CD4-positive, alpha-beta T cell treated with Interleukin-2 at 100 ng/mL for 4 hours (primary cell): Measurements from ENCODE around the gene EML1.
A peak's percentile ranks its signal among the peaks of the same experiment; 100 is the strongest.

Source experiments
- DNase-seq: peaks from one replicate; pipeline ENCODE4 v3.0.0-alpha.2; 2020; ENCODE audit warnings: low spot score

EML1 gene, protein sequence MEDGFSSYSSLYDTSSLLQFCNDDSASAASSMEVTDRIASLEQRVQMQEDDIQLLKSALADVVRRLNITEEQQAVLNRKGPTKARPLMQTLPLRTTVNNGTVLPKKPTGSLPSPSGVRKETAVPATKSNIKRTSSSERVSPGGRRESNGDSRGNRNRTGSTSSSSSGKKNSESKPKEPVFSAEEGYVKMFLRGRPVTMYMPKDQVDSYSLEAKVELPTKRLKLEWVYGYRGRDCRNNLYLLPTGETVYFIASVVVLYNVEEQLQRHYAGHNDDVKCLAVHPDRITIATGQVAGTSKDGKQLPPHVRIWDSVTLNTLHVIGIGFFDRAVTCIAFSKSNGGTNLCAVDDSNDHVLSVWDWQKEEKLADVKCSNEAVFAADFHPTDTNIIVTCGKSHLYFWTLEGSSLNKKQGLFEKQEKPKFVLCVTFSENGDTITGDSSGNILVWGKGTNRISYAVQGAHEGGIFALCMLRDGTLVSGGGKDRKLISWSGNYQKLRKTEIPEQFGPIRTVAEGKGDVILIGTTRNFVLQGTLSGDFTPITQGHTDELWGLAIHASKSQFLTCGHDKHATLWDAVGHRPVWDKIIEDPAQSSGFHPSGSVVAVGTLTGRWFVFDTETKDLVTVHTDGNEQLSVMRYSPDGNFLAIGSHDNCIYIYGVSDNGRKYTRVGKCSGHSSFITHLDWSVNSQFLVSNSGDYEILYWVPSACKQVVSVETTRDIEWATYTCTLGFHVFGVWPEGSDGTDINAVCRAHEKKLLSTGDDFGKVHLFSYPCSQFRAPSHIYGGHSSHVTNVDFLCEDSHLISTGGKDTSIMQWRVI

DNA sequence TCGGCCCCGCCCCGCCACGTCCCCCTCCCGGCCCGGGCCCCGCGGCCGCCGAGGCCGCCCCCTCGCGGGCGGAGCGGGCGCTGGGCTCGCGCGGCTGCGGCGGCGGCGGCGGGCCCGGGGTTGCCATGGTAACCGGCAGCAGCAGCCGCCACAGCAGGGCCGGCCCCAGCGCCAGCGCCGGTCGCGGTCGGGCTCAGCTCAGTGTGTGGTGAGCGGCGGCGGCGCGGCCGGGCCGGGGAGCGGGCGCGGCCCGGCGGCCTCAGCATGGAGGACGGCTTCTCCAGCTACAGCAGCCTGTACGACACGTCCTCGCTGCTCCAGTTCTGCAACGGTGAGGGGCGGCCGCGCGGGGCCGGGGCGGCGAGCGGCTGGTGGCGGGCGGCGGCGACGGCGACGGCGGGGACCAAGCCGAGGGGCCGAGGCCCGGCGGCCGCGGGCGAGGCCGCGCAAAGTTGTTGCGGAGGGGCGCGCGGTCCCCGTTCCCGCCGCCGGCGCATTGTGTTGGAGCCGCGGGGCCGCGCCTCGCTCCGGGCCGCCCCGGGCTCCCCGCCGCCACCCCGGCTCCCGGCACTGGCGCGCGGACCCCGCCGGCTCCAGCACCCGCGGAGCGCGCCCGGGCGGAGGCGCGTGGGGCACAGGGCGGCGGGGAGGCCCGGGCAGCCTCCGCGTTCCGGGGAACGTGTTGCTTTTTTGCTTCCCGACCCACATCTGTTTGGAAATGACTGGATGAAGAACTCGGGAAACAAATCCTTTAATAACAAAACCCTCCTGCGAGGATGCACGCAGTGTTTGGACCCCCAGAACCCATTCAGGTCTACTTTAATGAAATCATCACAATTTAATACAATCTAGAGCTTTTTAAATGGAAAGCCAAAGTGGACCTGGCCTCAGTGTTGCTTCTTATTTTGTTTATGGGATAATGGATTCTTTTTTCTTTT is at the start of gene EML1:
EML1 (plus strand) TSS at position 201 of the 938 bp plus-strand sequence; CDS start at position 265, 64 bp downstream.
- DNase-seq: peak; percentile 73

DNA sequence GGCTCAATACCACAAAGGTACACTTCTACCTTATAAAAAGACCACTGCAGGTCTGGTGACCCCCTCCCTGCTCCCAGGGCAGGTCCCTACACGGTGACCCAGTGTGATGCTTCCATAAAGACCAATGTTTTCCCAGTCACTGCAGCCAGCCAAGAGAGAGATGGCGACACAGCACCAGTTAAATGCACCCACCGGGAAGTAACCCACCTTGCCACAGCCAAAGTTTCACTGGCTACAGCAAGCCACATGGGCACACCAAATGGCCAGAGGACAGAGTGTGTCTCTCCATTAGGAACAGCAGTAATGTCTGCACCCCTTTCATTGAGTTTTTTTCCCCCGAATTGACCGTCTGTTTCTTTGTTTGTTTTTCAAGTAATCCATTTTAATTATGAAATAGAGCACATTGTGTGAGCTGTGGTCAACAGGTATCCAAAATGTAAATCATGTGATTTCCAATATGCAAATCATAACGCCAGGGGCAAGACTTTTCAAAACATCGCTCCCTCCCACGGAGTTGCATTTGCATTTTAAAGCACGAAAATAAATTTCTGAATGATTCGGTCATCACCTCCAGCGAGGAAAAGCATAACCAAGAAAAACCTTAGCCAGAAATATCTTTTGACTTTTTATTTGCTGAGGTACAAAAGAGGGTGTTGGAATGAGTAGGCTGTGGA is 48.9 kb upstream of the EML1 start:
- no peak for DNase-seq

DNA sequence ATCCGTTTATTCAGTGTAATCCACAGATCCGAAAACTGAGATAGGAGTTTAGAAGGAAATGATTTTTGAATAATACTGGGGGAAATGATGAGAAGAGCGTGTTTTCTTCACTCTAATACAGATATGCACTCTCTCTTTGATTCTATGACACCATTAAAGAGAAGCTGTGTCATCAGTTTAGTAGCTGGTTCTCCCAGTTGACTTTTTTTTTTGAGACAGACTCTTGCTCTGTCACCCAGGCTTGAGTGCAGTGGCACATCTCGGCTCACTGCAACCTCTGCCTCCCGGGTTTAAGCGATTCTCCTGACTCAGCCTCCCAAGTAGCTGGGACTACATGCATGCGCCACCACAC is 48.4 kb upstream of the EML1 start:
- DNase-seq: no peak

DNA sequence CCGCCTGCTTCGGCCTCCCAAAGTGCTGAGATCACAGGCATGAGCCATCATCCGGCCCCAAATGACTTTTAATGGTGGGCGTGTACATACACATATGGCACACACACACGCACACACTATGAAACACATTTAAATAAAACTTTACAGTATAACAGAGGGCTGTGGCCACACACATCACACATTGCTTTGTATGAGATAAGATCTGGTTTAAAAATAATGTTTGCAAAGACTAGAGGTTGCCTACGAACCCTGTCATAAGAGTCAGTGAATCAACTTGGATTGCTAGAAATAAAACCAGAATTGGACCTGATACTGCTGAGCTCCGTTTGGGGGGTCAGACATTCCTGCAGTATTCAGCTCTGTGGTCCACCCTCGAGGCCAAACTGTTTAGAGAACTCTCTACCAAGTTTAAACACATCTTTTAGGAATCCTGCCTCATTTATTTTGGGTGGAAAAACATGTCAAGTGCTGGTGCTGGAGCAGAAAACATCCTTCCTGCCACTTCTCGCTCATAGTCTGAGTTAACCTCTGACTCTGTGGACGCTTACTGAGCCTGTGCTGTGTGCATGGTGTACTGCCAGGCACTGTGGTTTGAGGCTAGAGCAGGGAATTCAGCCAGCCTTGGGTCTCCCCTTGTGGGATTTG is 47.8 kb upstream of the EML1 start:
- DNase-seq: no peak

DNA sequence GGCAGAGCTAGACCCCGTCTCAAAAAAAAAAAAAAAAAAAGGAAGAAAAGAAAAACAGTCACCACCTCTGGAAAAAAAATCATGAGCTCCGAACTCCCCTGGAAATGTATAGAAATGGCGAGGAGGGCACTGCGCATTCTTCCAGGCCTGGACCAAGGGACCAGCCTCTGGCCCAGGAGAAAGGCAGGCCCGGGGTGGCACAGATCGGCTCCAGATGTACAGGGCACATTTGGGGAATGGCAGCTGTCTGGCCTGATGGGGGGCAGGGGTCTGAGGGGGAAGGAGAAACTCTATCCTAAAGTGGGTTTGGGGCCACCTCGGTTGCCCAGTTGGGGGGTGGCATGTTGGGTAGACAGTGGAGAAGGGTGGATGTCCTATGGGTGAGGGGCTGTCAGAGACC is 46.0 kb upstream of the EML1 start:
- DNase-seq: no peak

DNA sequence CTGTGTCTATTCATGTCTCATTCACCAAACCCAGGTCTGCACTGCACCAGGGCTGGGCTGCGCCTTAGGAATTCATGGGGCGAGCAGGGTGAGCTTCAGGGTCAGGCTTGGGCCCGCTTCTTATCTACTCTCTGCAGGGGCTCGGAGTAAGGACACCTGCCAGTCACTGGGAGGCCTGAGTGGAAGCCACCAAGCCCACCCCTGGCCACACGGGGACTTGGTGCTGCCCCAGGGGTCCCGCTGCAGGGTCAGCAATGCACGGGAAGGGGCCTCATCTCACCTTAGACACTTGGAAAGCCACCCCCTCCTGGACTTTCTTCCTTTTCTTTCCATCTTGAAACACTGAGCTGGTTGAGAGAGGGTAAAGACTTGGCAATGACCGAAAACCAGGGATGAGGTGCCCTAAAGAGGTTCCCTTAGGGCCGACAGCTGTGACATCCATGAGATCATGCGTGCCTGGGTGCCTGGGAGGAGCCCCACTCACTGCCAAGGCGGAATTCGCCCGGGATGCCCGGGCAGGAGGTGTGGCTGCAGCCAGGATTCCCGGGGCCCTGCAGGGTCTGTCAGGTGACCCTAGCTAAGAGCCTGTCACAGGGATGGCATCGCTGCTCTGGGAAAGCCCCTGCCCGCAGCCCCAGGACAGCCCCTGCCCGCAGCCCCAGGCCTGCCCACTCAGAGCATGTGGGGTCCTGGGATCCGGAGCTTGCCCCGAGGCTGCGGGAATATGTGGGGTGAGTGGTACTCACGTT is 45.5 kb upstream of the EML1 start:
- no peak for DNase-seq

DNA sequence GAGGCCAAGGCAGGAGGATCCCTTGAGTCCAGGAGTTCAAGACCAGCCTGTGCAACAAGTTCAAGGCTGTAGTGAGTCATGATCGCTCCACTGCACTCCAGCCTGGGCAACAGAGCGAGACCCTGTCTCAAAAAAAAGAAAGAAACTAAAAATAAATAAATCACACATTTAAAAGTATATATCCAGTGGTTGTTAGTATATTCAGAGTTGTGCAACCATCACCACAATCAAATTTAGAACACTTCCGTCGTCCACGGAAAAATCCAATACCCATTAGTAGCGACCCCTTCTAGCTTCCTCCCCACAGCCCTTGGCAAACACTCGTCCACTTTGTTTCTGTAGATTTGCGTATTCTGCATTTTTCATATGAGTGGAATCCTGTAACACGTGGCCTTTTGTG is 44.7 kb upstream of the EML1 start:
- no peak for DNase-seq

DNA sequence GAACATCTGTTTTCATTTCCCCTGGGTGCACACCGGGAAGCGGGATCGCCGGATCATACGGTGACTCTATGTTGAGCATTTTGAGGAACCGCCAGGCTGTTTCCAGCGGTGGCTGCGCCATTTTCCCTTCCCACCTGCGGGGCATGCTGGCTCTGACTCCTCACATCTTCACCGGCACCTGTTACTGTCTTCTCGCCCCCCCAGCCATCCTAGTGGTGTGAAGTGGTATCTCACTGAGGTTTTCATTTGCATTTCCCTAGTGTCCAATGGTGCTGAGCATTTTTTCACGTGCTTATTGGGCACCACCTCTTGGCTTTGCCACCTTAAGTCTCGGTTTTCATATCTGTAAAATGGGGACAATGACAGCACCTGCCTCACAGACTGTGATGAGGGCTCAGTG is 44.1 kb upstream of the EML1 start:
- DNase-seq: no peak

DNA sequence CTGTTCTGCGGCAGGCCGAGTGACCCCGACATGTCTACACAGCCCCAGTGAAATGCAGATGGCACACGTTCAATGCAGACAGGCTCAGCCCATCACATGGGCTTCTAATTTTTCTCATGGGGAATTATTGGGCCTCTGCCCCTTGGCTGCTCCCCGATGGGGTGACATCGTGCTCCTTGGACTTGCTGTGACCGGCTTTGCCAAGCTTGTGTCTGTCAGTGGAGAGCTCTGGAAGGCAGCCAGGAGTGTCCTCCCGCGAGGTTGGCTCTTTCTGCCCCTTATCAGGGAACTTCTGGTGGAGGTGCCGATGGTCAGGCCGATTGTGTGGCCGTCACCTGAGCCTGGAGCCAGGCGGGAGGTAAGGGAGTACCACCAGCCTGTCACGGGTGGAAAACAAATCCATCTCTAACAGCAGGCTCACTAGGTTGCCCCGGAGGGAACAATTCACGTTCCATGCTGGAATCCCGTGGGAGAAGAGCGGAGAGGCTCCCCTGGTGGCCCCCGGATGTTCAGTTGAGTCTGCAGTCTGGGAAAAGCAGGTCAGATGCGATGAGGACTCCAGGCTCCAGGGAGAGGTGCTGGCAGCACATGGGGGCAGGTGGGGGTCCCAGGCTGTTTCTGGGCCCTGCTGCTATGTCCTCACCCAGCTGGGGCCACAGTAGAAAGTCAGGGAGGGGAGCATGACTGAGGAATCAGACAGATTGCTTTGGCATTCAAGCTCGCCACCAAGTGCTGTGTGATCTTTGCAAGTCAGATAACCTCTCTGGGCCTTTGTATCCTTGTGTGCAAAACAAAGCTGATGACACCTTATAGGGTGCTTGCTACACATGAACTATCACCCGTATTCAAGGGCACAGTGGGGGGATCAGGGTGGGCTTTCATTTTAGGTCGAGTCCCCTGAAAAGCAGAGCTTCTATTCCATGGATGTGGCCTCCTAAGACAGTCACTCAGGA is 43.2 kb upstream of the EML1 start:
- DNase-seq: no peak

DNA sequence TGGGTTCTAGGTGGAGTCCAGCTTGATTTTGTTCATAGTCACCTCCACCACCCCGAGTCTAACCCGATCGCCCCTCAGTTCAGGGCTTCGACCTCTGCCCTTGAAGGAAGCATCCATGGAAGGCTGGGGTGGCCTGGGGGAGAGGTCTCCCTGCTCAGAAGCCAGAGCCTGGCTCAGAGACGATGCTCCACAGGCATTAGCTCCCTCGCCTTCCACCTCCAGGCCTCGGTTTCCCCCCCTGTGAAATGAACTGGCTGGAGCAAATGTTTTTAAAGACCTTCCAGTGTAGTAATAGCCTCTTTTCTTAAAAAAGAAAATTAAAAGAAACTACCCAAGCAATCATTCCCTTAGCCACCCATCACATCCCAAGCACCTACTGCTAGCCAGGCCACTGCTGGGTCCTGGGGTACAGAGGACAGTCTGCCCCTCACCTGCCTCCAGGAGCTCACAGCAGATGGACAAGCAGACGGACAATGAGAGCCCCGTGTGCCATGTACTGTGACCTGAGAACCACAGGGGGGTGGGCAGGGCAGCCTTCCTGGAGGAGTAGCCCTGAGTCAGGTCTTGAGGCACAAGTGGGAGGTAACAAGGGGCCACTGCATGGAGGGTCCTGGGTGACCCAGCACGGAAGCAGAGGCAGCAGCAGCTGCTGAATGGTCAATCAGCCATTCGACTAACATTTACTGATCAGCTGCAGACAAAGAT is 42.3 kb upstream of the EML1 start:
- no peak for DNase-seq

DNA sequence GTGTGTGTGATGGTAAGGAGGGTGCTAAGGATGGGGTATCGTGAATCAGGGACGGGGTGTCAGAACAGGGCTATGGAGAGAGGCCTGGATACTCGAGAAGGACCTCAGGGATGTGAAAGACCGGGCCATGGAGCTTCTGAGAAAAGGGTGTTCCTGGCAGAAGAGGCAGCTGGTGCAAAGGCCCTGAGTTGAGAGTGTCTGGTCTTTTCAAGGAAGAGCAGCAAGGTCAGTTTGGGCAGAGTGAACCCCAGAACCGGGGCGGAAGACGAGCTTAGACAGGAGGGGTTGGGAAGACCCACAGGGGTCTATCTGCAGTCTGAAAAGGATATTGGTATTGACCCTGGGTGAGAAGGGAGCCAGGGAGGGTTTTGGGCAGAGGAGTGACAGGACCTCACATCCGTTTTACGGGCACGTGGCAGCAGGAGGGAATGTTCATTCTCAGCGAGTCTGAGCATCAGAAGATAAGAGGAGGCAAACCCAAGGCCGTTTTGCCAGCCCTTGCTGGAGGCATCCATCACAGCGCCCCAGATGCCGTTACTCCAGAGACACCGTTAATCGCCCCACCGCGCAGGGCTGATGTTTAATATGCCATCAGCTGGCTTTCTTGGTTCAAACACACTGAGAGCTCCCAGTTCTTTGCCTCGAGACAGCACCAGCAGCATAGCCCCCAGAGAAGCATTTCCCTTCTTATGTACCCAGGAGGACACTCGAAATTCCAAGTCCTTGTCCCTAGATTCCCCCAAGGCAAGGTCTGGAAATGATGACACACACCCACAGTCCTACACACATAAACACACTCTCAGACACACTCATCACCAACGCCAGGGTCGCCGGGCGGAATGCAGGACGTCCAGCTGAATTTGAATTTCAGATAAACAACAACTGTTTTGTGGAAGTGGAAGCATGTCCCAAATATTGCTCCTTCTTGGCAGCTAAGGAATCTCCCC is 41.4 kb upstream of the EML1 start:
- DNase-seq: no peak

DNA sequence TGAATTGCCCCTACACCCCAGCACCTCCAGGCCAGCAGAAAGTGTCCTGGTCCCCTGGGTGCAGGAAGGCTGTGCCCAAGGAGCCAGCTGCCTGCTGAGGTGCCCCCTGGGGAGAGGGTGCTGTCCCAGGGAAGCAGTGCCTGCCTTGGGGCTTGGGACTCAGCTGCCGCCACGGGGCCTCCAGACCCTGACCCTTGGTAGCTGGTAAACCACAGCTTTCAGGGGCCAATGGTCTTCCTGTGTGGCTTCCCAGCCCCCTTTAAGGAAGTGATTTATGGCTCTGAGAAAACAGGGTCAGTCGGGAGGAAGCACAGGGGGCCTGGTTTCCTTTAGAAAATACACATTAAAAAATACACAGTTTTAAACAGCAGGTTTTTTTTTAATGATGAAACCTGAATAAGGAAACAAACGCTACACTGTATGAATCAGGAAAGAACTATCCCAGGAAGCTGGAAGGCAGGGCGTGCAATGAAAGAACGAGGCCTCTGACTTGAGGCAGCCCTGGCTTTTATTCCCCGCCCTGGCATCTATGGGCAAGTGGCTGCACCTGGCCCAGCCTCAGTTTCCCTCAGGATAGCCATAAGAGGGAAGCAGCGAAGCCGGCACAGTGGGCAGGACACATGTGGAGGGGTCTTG is 40.6 kb upstream of the EML1 start:
- DNase-seq: no peak

DNA sequence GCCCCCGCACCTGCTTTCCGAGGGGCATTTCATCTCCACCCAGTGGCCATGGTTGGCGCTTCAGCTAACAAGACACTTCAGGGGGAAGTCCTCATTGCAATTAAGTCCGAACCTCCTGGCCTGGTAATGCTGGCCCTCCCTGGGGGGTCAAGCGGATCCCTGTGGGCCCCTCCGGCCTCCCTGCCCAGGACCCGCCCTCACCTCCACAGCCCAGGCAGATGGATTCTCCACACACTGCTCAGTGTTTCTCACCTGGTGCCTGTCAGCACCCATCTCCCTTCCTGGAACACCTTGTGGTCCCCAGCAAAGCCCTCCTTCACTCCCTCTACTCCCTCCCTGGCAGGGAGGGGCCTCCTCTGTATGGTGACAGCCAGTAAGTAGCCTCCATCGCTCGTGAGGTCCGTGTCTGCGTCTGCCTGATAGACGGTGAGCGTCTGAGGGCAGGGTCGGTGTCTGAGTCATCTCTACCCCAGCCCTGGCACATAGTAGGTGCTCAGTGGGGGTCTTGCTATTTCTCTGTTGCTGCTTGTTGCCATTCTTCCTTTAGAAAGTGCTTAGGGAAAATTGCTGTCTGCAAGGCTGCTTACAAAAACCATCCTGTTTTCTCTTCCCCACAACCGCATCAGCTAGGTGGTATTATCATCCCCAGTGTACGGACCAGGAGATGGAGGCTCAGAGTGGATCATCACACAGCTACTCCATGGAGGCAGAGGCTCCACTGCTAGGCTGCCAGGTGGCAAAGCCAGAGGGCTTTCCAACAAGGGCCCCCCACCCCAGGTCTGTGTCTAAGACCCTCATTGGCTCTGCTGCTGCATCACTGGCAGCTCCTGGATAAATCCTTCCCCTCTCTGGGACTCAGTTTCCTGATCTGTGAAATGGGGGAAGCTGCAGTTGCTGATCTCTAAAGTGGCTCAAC is 39.7 kb upstream of the EML1 start:
- DNase-seq: no peak

DNA sequence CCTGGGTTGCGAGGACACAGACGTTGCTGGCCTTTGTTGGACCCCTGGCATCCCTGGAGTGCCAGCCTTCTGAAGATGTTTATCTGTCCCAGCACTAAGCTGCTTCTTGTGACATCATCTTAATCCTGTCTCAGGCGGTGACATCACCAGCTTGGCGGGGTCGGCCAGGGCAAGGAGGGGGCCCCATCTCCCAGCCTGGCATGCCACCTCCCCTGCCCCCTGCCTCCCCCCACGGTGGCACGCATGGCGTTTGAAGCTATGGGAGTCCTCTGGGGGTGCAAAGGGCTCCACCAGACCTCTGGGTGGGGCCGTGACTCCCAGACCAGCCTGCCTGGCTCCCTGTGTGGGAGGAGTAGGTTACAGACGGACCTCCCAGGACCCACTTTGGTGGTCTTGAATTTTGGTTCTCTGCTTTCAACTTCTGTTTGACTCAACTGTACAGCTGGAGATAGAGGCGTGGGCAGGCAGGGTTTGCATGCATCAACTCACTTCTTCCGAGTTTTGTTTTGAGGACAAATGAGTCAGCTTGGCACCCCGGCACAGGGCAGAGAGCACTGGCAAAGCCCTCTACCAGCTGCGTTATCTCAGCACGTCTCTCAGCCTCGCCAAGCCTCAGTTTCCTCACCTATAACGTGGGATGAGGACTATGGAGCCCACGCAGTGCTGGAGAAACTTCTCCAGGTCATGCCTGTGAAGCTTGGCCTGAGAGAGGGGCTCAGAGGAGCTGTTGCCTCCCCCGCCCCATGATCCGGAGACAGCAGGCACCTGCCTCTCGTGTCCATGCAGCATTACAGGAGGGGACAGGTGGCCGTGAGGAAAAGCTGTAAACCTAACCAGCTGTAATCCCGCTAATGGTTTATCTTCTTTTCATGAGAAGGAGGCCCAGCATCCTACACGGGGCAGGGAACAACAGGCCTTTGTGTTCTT is 38.8 kb upstream of the EML1 start:
- DNase-seq: no peak

DNA sequence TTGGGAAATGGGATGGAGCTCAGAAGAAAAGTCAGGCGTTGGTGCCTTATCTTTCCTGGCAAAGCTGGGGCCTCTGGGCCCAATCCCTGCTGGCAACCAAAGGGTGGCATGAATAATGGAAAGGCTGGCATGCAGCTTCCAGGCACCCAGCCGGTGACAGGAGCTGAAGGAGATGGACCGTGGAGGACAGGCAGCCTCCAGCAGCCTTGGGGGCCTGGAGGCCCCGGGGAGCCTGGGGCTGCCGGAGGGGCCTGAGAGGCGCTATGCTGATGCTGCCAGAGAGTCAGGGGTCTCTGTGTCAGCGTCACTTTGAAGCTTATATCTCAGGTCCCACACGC is 38.2 kb upstream of the EML1 start:
- no peak for DNase-seq
